H1 (cell line): Measurements from ENCODE around the gene SLC6A20. TPM values are rescaled to one million over a fixed set of nuclear protein-coding genes. Genes with fewer than 3 reads are reported as not detected.

Experiments used
- CTCF ChIA-PET: fragments of 300-600 bp; sonication (Branson Sonifier 250); formaldehyde crosslinking; loops from one replicate; lab custom pipeline; 2021; ENCODE audit not compliant: partially characterized antibody; lab: Charles Lee
- POLR2A ChIA-PET: fragments of 300-600 bp; sonication (Branson Sonifier 250); formaldehyde crosslinking; loops from one replicate; lab custom pipeline; 2021; ENCODE audit warnings: inconsistent platforms; ENCODE audit not compliant: partially characterized antibody; lab: Charles Lee
- DNase-seq, 2 experiments: peaks; one replicate each; pipeline versions ENCODE4 v3.0.0 to v3.0.0-alpha.2; 2010 to 2022; ENCODE audit warnings: low spot score in 2 of 2, low read depth in 1 of 2, mixed read lengths in 1 of 2
- FAIRE-seq: peaks from 2 replicates; lab custom pipeline; 2011; peaks lifted over from hg19 to GRCh38; lab: Jason Lieb, UNC
- H2AFZ ChIP-seq: 2 replicates; pipeline ENCODE4 v1.8.1; 2012; ENCODE audit warnings: low read length, inconsistent platforms
- H2AK5ac ChIP-seq: 2 replicates; pipeline ENCODE4 v1.6.1; 2013; ENCODE audit warnings: low read depth, low read length
- H2BK120ac ChIP-seq: replicated peaks from 2 replicates; pipeline ENCODE3; 2013; ENCODE audit warnings: low read depth, low read length, inconsistent platforms
- H2BK12ac ChIP-seq: 2 replicates; pipeline ENCODE4 v1.6.1; 2013; ENCODE audit warnings: low read depth, low read length
- H2BK15ac ChIP-seq: 2 replicates; pipeline ENCODE4 v1.6.1; 2013; ENCODE audit warnings: low read length
- H2BK20ac ChIP-seq: 2 replicates; pipeline ENCODE4 v1.6.1; 2013; ENCODE audit warnings: low read length
- H2BK5ac ChIP-seq: 2 replicates; pipeline ENCODE4 v1.6.1; 2013; ENCODE audit warnings: low read depth, low read length
- H3K14ac ChIP-seq: 2 replicates; pipeline ENCODE4 v1.6.1; 2013; ENCODE audit warnings: inconsistent platforms; ENCODE audit not compliant: insufficient read length
- H3K18ac ChIP-seq: 2 replicates; pipeline ENCODE4 v1.6.1; 2013; ENCODE audit warnings: low read length; ENCODE audit errors: extremely low read depth
- H3K23ac ChIP-seq: 2 replicates; pipeline ENCODE4 v1.6.1; 2013; ENCODE audit warnings: inconsistent platforms; ENCODE audit not compliant: insufficient read length
- H3K23me2 ChIP-seq: 2 replicates; pipeline ENCODE4 v1.6.1; 2013; ENCODE audit warnings: low read depth, low read length
- H3K27ac ChIP-seq: 2 replicates; pipeline ENCODE4 v1.6.1; 2011; ENCODE audit warnings: low read depth, low read length, inconsistent platforms
- H3K27me3 ChIP-seq, 4 experiments: replicated peaks in 1 of 4; 1 replicate in 1 of 4; 2 replicates in 3 of 4; pipeline versions ENCODE4 v1.6.1 to v1.8.1; 2011 to 2013; ENCODE audit warnings: low read length in 3 of 4, mild to moderate bottlenecking in 3 of 4, inconsistent platforms in 2 of 4, mixed read lengths in 2 of 4, moderate library complexity in 1 of 4; ENCODE audit not compliant: control insufficient read depth in 3 of 4, insufficient read depth in 3 of 4; ENCODE audit errors: extremely low read depth in 1 of 4
- H3K36me3 ChIP-seq, 4 experiments: 2 replicates each; pipeline versions ENCODE4 v1.6.1 to v1.8.1; 2011 to 2013; ENCODE audit warnings: mild to moderate bottlenecking in 4 of 4, low read length in 3 of 4, moderate library complexity in 2 of 4, control low read depth in 1 of 4, inconsistent platforms in 1 of 4; ENCODE audit not compliant: insufficient read depth in 4 of 4, control insufficient read depth in 2 of 4
- H3K4ac ChIP-seq: replicated peaks from 2 replicates; pipeline ENCODE3; 2013; ENCODE audit warnings: low read length, low read depth, mixed read lengths, inconsistent platforms; ENCODE audit not compliant: insufficient read length
- H3K4me1 ChIP-seq, 4 experiments: replicated peaks in 1 of 4; 1 replicate in 1 of 4; 2 replicates in 3 of 4; pipeline versions ENCODE4 v1.6.1 to v1.8.1; 2011 to 2013; ENCODE audit warnings: low read length in 3 of 4, inconsistent platforms in 2 of 4, mixed read lengths in 1 of 4; ENCODE audit not compliant: insufficient read depth in 4 of 4, control insufficient read depth in 3 of 4
- H3K4me2 ChIP-seq, 2 experiments: 2 replicates each; pipeline versions ENCODE4 v1.6.1 to v1.8.1; 2011 to 2013; ENCODE audit warnings: low read depth in 2 of 2, low read length in 2 of 2, control low read depth in 1 of 2, inconsistent platforms in 1 of 2, mild to moderate bottlenecking in 1 of 2; ENCODE audit not compliant: insufficient read depth in 1 of 2
- H3K4me3 ChIP-seq, 4 experiments: fragments of 200-600, 300-600 bp in 1 of 4; sonication (generic), shearing (Covaris generic), sonication (Bioruptor Twin) in 1 of 4; 2 replicates each; pipeline versions ENCODE4 v1.5.1 to v1.8.1; 2011 to 2016; ENCODE audit warnings: low read length in 4 of 4, low read depth in 3 of 4, control low read depth in 2 of 4, inconsistent platforms in 2 of 4, mild to moderate bottlenecking in 2 of 4, mixed read lengths in 1 of 4, moderate library complexity in 1 of 4; ENCODE audit not compliant: insufficient read depth in 2 of 4; ENCODE audit errors: extremely low read depth in 1 of 4
- H3K56ac ChIP-seq: replicated peaks from 2 replicates; pipeline ENCODE3; 2013; ENCODE audit warnings: low read depth, mild to moderate bottlenecking, mixed read lengths, low read length, inconsistent platforms; ENCODE audit not compliant: insufficient read length
- H3K79me1 ChIP-seq: 2 replicates; pipeline ENCODE4 v1.6.1; 2013; ENCODE audit warnings: low read depth, low read length, control low read depth
- H3K79me2 ChIP-seq, 2 experiments: 2 replicates each; pipeline versions ENCODE4 v1.6.1 to v1.8.1; 2012 to 2013; ENCODE audit warnings: low read length in 2 of 2, mild to moderate bottlenecking in 2 of 2, inconsistent platforms in 1 of 2; ENCODE audit not compliant: insufficient read depth in 2 of 2, control insufficient read depth in 1 of 2
- H3K9ac ChIP-seq, 4 experiments: replicated peaks in 1 of 4; 1 replicate in 1 of 4; 2 replicates in 3 of 4; pipeline versions ENCODE4 v1.6.1 to v1.8.1; 2011 to 2013; ENCODE audit warnings: low read depth in 3 of 4, low read length in 3 of 4, control low read depth in 2 of 4, mild to moderate bottlenecking in 2 of 4, moderate library complexity in 2 of 4, inconsistent platforms in 1 of 4; ENCODE audit errors: extremely low read depth in 1 of 4
- H3K9me3 ChIP-seq, 2 experiments: 2 replicates each; pipeline versions ENCODE4 v1.6.1 to v1.8.1; 2012 to 2013; ENCODE audit warnings: mild to moderate bottlenecking in 2 of 2, moderate library complexity in 2 of 2, control low read depth in 1 of 2, inconsistent platforms in 1 of 2, low read depth in 1 of 2, low read length in 1 of 2, mixed read lengths in 1 of 2; ENCODE audit not compliant: insufficient read depth in 2 of 2
- H4K20me1 ChIP-seq, 2 experiments: replicated peaks in 1 of 2; 2 replicates each; pipeline versions ENCODE3 to v1.8.1; 2011 to 2013; ENCODE audit warnings: inconsistent platforms in 2 of 2, low read length in 2 of 2, mild to moderate bottlenecking in 1 of 2; ENCODE audit not compliant: insufficient read depth in 2 of 2, control insufficient read depth in 1 of 2
- H4K5ac ChIP-seq: 2 replicates; pipeline ENCODE4 v1.6.1; 2013; ENCODE audit warnings: low read length, low read depth, mixed read lengths, inconsistent platforms; ENCODE audit not compliant: insufficient read length
- H4K8ac ChIP-seq: 2 replicates; pipeline ENCODE4 v1.8.0; 2013; ENCODE audit warnings: mild to moderate bottlenecking, moderate library complexity, low read length, inconsistent platforms; ENCODE audit not compliant: insufficient read depth; ENCODE audit errors: extremely low read depth
- H4K91ac ChIP-seq: replicated peaks from 2 replicates; pipeline ENCODE3; 2013; ENCODE audit warnings: low read length, mixed read lengths, inconsistent platforms; ENCODE audit not compliant: insufficient read length
- CBX5 ChIP-seq: fragments of 300-800, 300-1000 bp; sonication (generic); IDR thresholded peaks from 2 replicates; pipeline ENCODE4 v1.7.1; 2016; ENCODE audit warnings: antibody characterized with exemption, low read length, low read depth
- WGBS, 2 experiments: shearing (Covaris generic) in 1 of 2; methylation state at CpG; one replicate each; pipeline versions ENCODE4 v1.1.6 to v1.1.7; 2013 to 2015; ENCODE audit warnings: low lambda C conversion rate in 2 of 2, mixed read lengths in 2 of 2, inconsistent platforms in 1 of 2, low coverage in 1 of 2, missing lambda C conversion rate in 1 of 2; ENCODE audit not compliant: insufficient replicate concordance in 2 of 2, insufficient coverage in 1 of 2, insufficient read length in 1 of 2; ENCODE audit errors: extremely low coverage in 1 of 2, missing lambda C conversion rate in 1 of 2; 5-methylcytosine and 5-hydroxymethylcytosine counted together
- polyA plus RNA-seq, 7 experiments: library from polyadenylated mRNA; depleted of rRNA in 3 of 7; stranded (reverse) in 5 of 7; unstranded in 2 of 7; fragments of >200 nt in 5 of 7; fragments of 200-250 nt in 2 of 7; gene quantifications; 1 replicate in 5 of 7; 2 replicates in 1 of 7; 4 replicates in 1 of 7; pipeline versions ENCODE4 v1.2.1 to v1.2.3, GENCODE V29; 2011 to 2013; ENCODE audit warnings: missing spikeins in 2 of 7, mixed read lengths in 2 of 7
- total RNA-seq: library from RNA; stranded (reverse); fragmentation: NEBNext Ultra II Directional; extraction: Animal tissue kit (Norgen Biotek cat#: 25700); gene quantifications from 2 replicates; pipeline ENCODE4 v1.2.1, GENCODE V29; 2021

Gene SLC6A20
- total and polyA plus RNA-seq, 2 of the 8 experiments (the other 6 are each of a cell fraction or from before 2014, with no cell fraction given) = 0.05 TPM; not detected in 1

DNA sequence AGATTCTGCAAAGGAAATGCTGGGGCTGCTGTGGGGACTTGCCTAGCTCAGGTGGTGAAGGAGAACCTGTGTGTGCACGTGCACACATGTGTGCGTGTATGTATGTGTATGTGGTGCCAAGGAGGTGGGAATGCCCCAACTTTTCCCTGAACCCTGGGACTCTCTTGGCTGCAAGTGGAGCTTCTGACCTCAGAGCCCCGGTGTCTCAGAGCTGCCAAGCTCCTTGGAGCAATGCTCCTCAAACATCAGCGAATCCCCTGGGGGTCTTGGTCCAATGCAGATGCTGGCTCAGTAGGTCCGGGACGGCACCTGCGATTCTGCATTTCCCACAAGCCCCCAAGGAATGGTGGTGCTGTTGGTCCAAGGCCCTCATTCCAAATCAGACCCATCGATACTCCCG, 5.8 kb upstream of the SLC6A20 start:
- DNase-seq (no peak), FAIRE-seq (no peak)
- Histone ChIP-seq H2AFZ (no peak overlapping the region), H4K8ac (no peak overlapping the region), H3K56ac (no peak overlapping the region), H4K5ac (no peak overlapping the region), H3K36me3 (no peaks in the 10 kb centered on the region), H2AK5ac (no peak overlapping the region), H2BK15ac (no peak overlapping the region), H3K27ac (no peak overlapping the region), H3K18ac (no peak overlapping the region), H2BK12ac (no peak overlapping the region), H3K79me1 (no peaks in the 10 kb centered on the region), H4K20me1 (no peaks in the 10 kb centered on the region), H3K14ac (no peak overlapping the region), H3K23me2 (no peaks in the 10 kb centered on the region), H2BK5ac (no peak overlapping the region), H3K4me3 (no peak overlapping the region), H3K23ac (no peak overlapping the region), H3K9ac (no peak overlapping the region), H4K91ac (no peak overlapping the region), H2BK20ac (no peak overlapping the region), H3K9me3 (no peaks in the 10 kb centered on the region), H3K4ac (no peak overlapping the region), H3K27me3 (peaks cover 3 to 13% (median 11%) of the 10 kb centered on the region in 4 experiments), H2BK120ac (no peak overlapping the region), H3K4me1 (no peaks in the 10 kb centered on the region), H3K4me2 (no peak overlapping the region), H3K79me2 (no peaks in the 10 kb centered on the region)
- ChIA-PET POLR2A (no interaction called here), CTCF (no interaction called here)
- TF ChIP-seq CBX5 = no peak
- WGBS, 2 experiments = 93% methylated on average over 9 of the region's 9 CpGs; no CpG with 5 or more reads in 1 of the 2 experiments
